Neural cell (in vitro differentiated cells): ENCODE measurements around the gene KCNJ3. TPM values are rescaled to one million over a fixed set of nuclear protein-coding genes. Genes with fewer than 3 reads are reported as not detected.

Experiments used
- H2AFZ ChIP-seq: fragments of 200-600, 300-800 bp; sonication (generic), shearing (Covaris generic); 2 replicates; pipeline ENCODE4 v1.6.0; 2014; ENCODE audit warnings: low read depth, mild to moderate bottlenecking, antibody characterized with exemption, low read length, moderate library complexity
- H3F3A ChIP-seq: fragments of 200-600 bp; shearing (Covaris generic); 2 replicates; pipeline ENCODE4 v1.6.1; 2016; ENCODE audit warnings: mild to moderate bottlenecking, moderate library complexity, mixed read lengths, antibody characterized with exemption, low read length; ENCODE audit not compliant: insufficient read depth, poor library complexity, severe bottlenecking
- H3K27ac ChIP-seq: fragments of 200-600, 300-800 bp; sonication (generic), shearing (Covaris generic); 2 replicates; pipeline ENCODE4 v1.5.1; 2014; ENCODE audit warnings: mild to moderate bottlenecking, low read length, moderate library complexity
- H3K27me3 ChIP-seq: fragments of 300-800, 200-600 bp; sonication (generic), shearing (Covaris generic); 2 replicates; pipeline ENCODE4 v1.6.0; 2014; ENCODE audit warnings: mild to moderate bottlenecking, low read depth, low read length, moderate library complexity; ENCODE audit not compliant: insufficient read depth
- H3K36me3 ChIP-seq: fragments of 300-800, 200-600 bp; sonication (generic), shearing (Covaris generic); 2 replicates; pipeline ENCODE4 v1.5.1; 2014; ENCODE audit warnings: mild to moderate bottlenecking, antibody characterized with exemption, low read length, moderate library complexity; ENCODE audit not compliant: insufficient read depth
- H3K4me2 ChIP-seq: fragments of 300-800, 200-600 bp; sonication (generic), shearing (Covaris generic); 2 replicates; pipeline ENCODE4 v1.6.0; 2014; ENCODE audit warnings: mild to moderate bottlenecking, low read length
- H3K4me3 ChIP-seq: fragments of 300-800, 200-600 bp; sonication (generic), shearing (Covaris generic); 2 replicates; pipeline ENCODE4 v1.5.1; 2014; ENCODE audit warnings: mild to moderate bottlenecking, low read length, moderate library complexity
- H3K79me2 ChIP-seq: fragments of 200-600 bp; shearing (Covaris generic); replicated peaks from 2 replicates; pipeline ENCODE4 v1.6.0; 2014; ENCODE audit warnings: mild to moderate bottlenecking, low read length, moderate library complexity; ENCODE audit not compliant: insufficient read depth
- H3K9ac ChIP-seq: fragments of 300-800, 200-600 bp; sonication (generic), shearing (Covaris generic); 2 replicates; pipeline ENCODE4 v1.6.1; 2016; ENCODE audit warnings: mild to moderate bottlenecking, low read length, mixed read lengths
- H3K9me2 ChIP-seq: fragments of 200-600 bp; shearing (Covaris generic); 2 replicates; pipeline ENCODE4 v1.6.1; 2016; ENCODE audit warnings: mild to moderate bottlenecking, low read length, mixed read lengths; ENCODE audit not compliant: insufficient read depth
- H3K9me3 ChIP-seq: fragments of 200-600, 300-800 bp; sonication (generic), shearing (Covaris generic); 2 replicates; pipeline ENCODE4 v1.6.1; 2016; ENCODE audit warnings: mild to moderate bottlenecking, mixed run types, low read length, moderate library complexity, mixed read lengths
- H4K20me1 ChIP-seq: fragments of 200-600 bp; shearing (Covaris generic); 2 replicates; pipeline ENCODE4 v1.6.1; 2016; ENCODE audit warnings: mild to moderate bottlenecking, mixed run types; ENCODE audit not compliant: insufficient read depth
- CTCF ChIP-seq: fragments of 450-650 bp; IDR thresholded peaks from 2 replicates; pipeline ENCODE4 v1.5.1; 2014; ENCODE audit warnings: antibody characterized with exemption, mild to moderate bottlenecking, moderate library complexity; ENCODE audit not compliant: poor library complexity, severe bottlenecking
- EP300 ChIP-seq: fragments of 450-650 bp; conservative IDR thresholded peaks from 2 replicates; pipeline ENCODE4 v1.6.1; 2014; ENCODE audit warnings: antibody characterized with exemption, mild to moderate bottlenecking, moderate library complexity; ENCODE audit not compliant: poor library complexity, severe bottlenecking
- EZH2 ChIP-seq: fragments of 200-600, 300-800 bp; shearing (Covaris generic), sonication (generic); IDR thresholded peaks from 2 replicates; pipeline ENCODE4 v1.6.1; 2014; ENCODE audit warnings: antibody characterized with exemption, low read length, borderline replicate concordance, mild to moderate bottlenecking; ENCODE audit not compliant: insufficient read depth, poor library complexity, severe bottlenecking
- MXI1 ChIP-seq: fragments of 450-650 bp; conservative IDR thresholded peaks from 2 replicates; pipeline ENCODE4 v1.6.1; 2014; ENCODE audit warnings: antibody characterized with exemption, mild to moderate bottlenecking; ENCODE audit not compliant: poor library complexity, severe bottlenecking
- POLR2AphosphoS5 ChIP-seq: IDR thresholded peaks from 2 replicates; pipeline ENCODE4 v1.6.1; 2012
- RAD21 ChIP-seq: fragments of 450-650 bp; conservative IDR thresholded peaks from 2 replicates; pipeline ENCODE4 v1.6.1; 2014; ENCODE audit warnings: antibody characterized with exemption, mild to moderate bottlenecking, moderate library complexity
- SMC3 ChIP-seq: fragments of 450-650 bp; conservative IDR thresholded peaks from 2 replicates; pipeline ENCODE4 v1.6.1; 2014; ENCODE audit warnings: antibody characterized with exemption, mild to moderate bottlenecking, moderate library complexity; ENCODE audit not compliant: poor library complexity
- TAF1 ChIP-seq: IDR thresholded peaks from 2 replicates; pipeline ENCODE4 v1.6.1; 2012; ENCODE audit warnings: low read depth
- polyA minus RNA-seq: library from RNA; depleted of rRNA, polyadenylated mRNA; stranded (reverse); fragments of >200 nt; gene quantifications from 2 replicates; pipeline ENCODE4 v1.2.3, GENCODE V29; 2014
- polyA plus RNA-seq: library from polyadenylated mRNA; depleted of rRNA; stranded (reverse); fragments of >200 nt; gene quantifications from 2 replicates; pipeline ENCODE4 v1.2.3, GENCODE V29; 2014
- TF ChIP-seq, protein P1 (sequence below): IDR thresholded peaks from 2 replicates; pipeline ENCODE4 v1.6.1; 2012; ENCODE audit warnings: borderline replicate concordance

The KCNJ3 gene, protein sequence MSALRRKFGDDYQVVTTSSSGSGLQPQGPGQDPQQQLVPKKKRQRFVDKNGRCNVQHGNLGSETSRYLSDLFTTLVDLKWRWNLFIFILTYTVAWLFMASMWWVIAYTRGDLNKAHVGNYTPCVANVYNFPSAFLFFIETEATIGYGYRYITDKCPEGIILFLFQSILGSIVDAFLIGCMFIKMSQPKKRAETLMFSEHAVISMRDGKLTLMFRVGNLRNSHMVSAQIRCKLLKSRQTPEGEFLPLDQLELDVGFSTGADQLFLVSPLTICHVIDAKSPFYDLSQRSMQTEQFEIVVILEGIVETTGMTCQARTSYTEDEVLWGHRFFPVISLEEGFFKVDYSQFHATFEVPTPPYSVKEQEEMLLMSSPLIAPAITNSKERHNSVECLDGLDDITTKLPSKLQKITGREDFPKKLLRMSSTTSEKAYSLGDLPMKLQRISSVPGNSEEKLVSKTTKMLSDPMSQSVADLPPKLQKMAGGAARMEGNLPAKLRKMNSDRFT
- polyA plus RNA-seq = 0.68 and 2.3 TPM in 2 replicates
- polyA minus RNA-seq = 2.2 and 5.1 TPM in 2 replicates

DNA sequence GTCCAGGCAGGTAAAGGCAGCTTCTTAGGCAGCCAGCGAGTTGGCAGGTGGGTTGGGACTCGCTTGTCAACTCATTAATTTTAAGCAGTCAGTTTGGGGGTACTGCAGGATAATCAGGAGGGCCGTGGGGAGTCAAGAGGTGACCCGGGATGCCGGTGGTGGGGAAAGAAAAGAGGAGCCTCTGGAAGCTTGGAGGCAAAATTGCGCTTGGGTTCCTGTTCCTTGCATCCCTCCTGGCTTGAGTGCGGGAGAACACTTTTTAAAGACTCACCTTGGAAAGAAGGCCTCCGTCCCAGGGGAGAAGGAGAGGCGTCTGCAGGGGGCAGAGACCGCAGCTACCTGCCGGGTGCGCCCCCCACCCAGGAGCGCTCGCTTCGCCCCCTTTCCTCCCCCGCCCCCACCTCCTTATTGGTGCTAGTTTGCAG, at the start of gene KCNJ3:
KCNJ3 (plus strand) TSS at position 400 of the 425 bp plus-strand sequence. CDS start 81 bp downstream, outside the sequence.
- Histone ChIP-seq H3K4me3 (peak within 1 kb of the TSS; percentile 71), H3K4me2 (peak within 1 kb of the TSS; percentile 40), H3K27ac (no peak within 1 kb of the TSS), H3K9me3 (no peaks in the 10 kb centered on the region), H3K79me2 (no peaks in the 10 kb centered on the region), H3K9me2 (no peaks in the 10 kb centered on the region), H2AFZ (no peak within 1 kb of the TSS), H3K9ac (peak within 1 kb of the TSS; percentile 44), H4K20me1 (no peaks in the 10 kb centered on the region), H3K27me3 (peaks cover 24% of the 10 kb centered on the region), H3F3A (no peaks in the 10 kb centered on the region), H3K36me3 (no peaks in the 10 kb centered on the region)
- no peak for TF ChIP-seq EP300
- TF ChIP-seq, protein P1, sequence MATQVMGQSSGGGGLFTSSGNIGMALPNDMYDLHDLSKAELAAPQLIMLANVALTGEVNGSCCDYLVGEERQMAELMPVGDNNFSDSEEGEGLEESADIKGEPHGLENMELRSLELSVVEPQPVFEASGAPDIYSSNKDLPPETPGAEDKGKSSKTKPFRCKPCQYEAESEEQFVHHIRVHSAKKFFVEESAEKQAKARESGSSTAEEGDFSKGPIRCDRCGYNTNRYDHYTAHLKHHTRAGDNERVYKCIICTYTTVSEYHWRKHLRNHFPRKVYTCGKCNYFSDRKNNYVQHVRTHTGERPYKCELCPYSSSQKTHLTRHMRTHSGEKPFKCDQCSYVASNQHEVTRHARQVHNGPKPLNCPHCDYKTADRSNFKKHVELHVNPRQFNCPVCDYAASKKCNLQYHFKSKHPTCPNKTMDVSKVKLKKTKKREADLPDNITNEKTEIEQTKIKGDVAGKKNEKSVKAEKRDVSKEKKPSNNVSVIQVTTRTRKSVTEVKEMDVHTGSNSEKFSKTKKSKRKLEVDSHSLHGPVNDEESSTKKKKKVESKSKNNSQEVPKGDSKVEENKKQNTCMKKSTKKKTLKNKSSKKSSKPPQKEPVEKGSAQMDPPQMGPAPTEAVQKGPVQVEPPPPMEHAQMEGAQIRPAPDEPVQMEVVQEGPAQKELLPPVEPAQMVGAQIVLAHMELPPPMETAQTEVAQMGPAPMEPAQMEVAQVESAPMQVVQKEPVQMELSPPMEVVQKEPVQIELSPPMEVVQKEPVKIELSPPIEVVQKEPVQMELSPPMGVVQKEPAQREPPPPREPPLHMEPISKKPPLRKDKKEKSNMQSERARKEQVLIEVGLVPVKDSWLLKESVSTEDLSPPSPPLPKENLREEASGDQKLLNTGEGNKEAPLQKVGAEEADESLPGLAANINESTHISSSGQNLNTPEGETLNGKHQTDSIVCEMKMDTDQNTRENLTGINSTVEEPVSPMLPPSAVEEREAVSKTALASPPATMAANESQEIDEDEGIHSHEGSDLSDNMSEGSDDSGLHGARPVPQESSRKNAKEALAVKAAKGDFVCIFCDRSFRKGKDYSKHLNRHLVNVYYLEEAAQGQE = no peak
- TF ChIP-seq TAF1 = no peak
- no peak for TF ChIP-seq CTCF
- TF ChIP-seq RAD21 = no peak
- TF ChIP-seq MXI1 = no peak
- TF ChIP-seq POLR2AphosphoS5 = no peak
- TF ChIP-seq EZH2 = no peak
- no peak for TF ChIP-seq SMC3

DNA sequence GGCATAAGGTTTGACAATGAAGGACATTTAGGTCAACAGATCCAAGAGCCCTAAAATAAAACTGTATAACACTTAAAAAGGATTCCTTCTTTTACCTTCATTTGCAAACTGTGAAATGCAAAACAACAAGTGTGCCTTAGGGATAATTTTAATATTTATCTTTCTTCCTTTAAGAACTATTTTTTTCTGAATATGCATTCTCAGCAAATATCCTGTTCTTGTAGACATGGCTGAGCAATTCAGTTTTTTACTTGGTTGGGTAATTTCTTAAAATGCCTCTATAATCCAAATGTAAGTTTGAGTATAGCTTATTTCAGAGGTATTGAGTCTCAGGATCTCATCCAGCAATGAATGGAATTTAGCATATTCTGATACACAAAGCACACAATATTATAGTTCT, 43.0 kb upstream of the KCNJ3 start:
- no peaks in the 10 kb centered on the region for H3K27me3 ChIP-seq
- no peaks in the 10 kb centered on the region for H3K36me3 ChIP-seq
- no peak overlapping the region for H3K9ac ChIP-seq
- H3K79me2 ChIP-seq = no peaks in the 10 kb centered on the region
- no peaks in the 10 kb centered on the region for H3K9me2 ChIP-seq
- H3F3A ChIP-seq = no peaks in the 10 kb centered on the region
- no peak overlapping the region for H3K4me3 ChIP-seq
- H3K4me2 ChIP-seq = no peak overlapping the region
- TF ChIP-seq TAF1 = no peak
- no peak for TF ChIP-seq SMC3
- TF ChIP-seq EP300 = no peak
- no peak for TF ChIP-seq RAD21
- no peak for TF ChIP-seq POLR2AphosphoS5
- H2AFZ ChIP-seq = no peak overlapping the region
- no peaks in the 10 kb centered on the region for H4K20me1 ChIP-seq
- H3K27ac ChIP-seq = no peak overlapping the region
- no peaks in the 10 kb centered on the region for H3K9me3 ChIP-seq
